ENCODE results near the gene SMTN.

DNA sequence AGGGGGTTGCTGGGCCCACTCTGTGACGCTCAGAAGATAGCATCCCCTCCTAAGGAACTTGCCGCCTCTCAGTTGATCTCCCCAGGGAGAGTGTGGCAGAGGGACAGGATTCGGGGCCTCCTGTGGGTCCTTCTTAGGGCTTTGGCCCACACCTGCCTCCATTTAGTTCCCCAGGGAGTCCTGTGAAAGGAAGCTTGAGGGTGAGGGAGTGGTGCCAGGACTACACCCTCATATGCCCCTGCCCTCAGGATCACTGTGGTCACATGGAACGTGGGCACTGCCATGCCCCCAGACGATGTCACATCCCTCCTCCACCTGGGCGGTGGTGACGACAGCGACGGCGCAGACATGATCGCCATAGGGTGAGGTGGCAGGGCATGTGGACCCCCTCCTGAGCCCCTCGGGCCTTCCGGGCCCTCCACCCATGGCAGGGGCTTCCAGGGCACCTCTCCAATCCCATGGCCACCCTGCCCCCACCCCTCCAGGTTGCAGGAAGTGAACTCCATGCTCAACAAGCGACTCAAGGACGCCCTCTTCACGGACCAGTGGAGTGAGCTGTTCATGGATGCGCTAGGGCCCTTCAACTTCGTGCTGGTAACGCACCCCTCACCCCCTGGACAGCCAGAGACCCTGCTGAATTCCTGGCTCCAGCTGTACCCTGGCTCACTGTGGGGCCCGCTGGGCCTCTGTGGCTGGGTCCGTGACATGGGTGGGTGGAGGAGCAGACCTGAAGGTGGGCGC lies 45.2 kb downstream of the SMTN start:
- TF ChIP-seq MAX (IDR thresholded peaks at IDR 0.05) = no peak
- no peak for TF ChIP-seq ZBTB7A (IDR thresholded peaks at IDR 0.05; ENCODE audit: low read depth)
- TF ChIP-seq YY1 (IDR thresholded peaks at IDR 0.05; ENCODE audit: low read depth) = no peak
- no peak for TF ChIP-seq EGR1 (IDR thresholded peaks at IDR 0.05)
- TF ChIP-seq TEAD4 (IDR thresholded peaks at IDR 0.05) = no peak
- TF ChIP-seq CREB1 (IDR thresholded peaks at IDR 0.05; ENCODE audit: low read depth) = no peak
- no peak for TF ChIP-seq USF1 (IDR thresholded peaks at IDR 0.05)
- no peak for TF ChIP-seq EP300 (IDR thresholded peaks at IDR 0.05; ENCODE audit: borderline replicate concordance)
- no peak for TF ChIP-seq RAD21 (IDR thresholded peaks at IDR 0.05; ENCODE audit: low read depth)
- TF ChIP-seq, protein P1, sequence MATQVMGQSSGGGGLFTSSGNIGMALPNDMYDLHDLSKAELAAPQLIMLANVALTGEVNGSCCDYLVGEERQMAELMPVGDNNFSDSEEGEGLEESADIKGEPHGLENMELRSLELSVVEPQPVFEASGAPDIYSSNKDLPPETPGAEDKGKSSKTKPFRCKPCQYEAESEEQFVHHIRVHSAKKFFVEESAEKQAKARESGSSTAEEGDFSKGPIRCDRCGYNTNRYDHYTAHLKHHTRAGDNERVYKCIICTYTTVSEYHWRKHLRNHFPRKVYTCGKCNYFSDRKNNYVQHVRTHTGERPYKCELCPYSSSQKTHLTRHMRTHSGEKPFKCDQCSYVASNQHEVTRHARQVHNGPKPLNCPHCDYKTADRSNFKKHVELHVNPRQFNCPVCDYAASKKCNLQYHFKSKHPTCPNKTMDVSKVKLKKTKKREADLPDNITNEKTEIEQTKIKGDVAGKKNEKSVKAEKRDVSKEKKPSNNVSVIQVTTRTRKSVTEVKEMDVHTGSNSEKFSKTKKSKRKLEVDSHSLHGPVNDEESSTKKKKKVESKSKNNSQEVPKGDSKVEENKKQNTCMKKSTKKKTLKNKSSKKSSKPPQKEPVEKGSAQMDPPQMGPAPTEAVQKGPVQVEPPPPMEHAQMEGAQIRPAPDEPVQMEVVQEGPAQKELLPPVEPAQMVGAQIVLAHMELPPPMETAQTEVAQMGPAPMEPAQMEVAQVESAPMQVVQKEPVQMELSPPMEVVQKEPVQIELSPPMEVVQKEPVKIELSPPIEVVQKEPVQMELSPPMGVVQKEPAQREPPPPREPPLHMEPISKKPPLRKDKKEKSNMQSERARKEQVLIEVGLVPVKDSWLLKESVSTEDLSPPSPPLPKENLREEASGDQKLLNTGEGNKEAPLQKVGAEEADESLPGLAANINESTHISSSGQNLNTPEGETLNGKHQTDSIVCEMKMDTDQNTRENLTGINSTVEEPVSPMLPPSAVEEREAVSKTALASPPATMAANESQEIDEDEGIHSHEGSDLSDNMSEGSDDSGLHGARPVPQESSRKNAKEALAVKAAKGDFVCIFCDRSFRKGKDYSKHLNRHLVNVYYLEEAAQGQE (IDR thresholded peaks at IDR 0.05; ENCODE audit: low read depth) = no peak
- no peak for TF ChIP-seq TCF12 (IDR thresholded peaks at IDR 0.05; ENCODE audit: low read depth)

All from Ishikawa (cell line).